Skeletal muscle tissue (tissue), 4 donors: ENCODE results near the gene FARP2. TPM values are rescaled to one million over a fixed set of nuclear protein-coding genes. Genes with fewer than 3 reads are reported as not detected.
A peak's percentile ranks its signal among the peaks of the same experiment; 100 is the strongest.

ENCODE experiments used
- H3K27ac ChIP-seq: one replicate; pipeline ENCODE4 v1.7.0; 2013; ENCODE audit warnings: mild to moderate bottlenecking, low read depth, low read length, inconsistent platforms
- H3K27me3 ChIP-seq, 3 donors: one replicate each; pipeline ENCODE4 v1.7.0; 2013; ENCODE audit warnings: low read length in 3 of 3; ENCODE audit not compliant: control insufficient read depth in 3 of 3, insufficient read depth in 3 of 3
- H3K36me3 ChIP-seq, 3 donors: one replicate each; pipeline ENCODE4 v1.7.0; 2013; ENCODE audit warnings: low read length in 3 of 3; ENCODE audit not compliant: control insufficient read depth in 3 of 3, insufficient read depth in 3 of 3
- H3K4me1 ChIP-seq, 3 donors: one replicate each; pipeline ENCODE4 v1.7.0; 2013; ENCODE audit warnings: low read length in 3 of 3, mild to moderate bottlenecking in 3 of 3; ENCODE audit not compliant: control insufficient read depth in 3 of 3, insufficient read depth in 3 of 3
- H3K4me3 ChIP-seq, 3 donors: one replicate each; pipeline ENCODE4 v1.7.0; 2013; ENCODE audit warnings: low read length in 3 of 3
- H3K9ac ChIP-seq, 3 donors: one replicate each; pipeline ENCODE4 v1.7.0; 2013; ENCODE audit warnings: low read length in 3 of 3, mild to moderate bottlenecking in 3 of 3, moderate library complexity in 2 of 3, low read depth in 1 of 3
- H3K9me3 ChIP-seq, 3 donors: one replicate each; pipeline ENCODE4 v1.7.0; 2013; ENCODE audit warnings: low read length in 3 of 3; ENCODE audit not compliant: control insufficient read depth in 3 of 3
- total RNA-seq: library from RNA; depleted of rRNA; stranded (reverse); fragments of >200 nt; gene quantifications from one replicate; pipeline ENCODE4 v1.2.3, GENCODE V29; 2014
- donor health status: Osteomylitis.

Gene FARP2
- total RNA-seq, 1 donor from 2014 or later: 21.9 TPM

DNA sequence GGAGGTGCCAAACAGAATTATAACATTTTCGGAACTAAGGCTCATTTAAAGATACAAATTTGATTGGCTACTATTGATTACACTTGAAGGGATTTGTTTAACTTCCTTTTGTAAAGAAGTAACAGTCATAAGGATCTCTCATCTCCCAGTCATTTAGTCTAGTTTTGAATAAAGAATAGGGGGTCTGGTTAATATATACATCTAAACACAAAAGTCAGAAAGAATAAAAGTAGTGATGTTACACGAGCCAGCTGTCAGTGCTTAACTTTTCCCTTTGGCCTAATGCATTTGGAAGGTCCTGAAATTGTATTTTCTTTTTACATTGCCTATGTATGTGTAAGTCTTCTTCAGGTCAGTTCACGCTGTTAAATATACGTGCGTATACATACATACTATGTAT lies 32.3 kb upstream of the FARP2 start:
- no peak overlapping the region for H3K9ac ChIP-seq
- peaks cover 25 to 35% (median 35%) of the 10 kb centered on the region in 3 donors for H3K4me1 ChIP-seq
- peaks cover 3 to 5% (median 4%) of the 10 kb centered on the region in 3 donors for H3K36me3 ChIP-seq
- H3K27me3 ChIP-seq: no peaks in the 10 kb centered on the region
- H3K27ac ChIP-seq: no peak overlapping the region
- H3K4me3 ChIP-seq: no peak overlapping the region
- H3K9me3 ChIP-seq: no peaks in the 10 kb centered on the region

DNA sequence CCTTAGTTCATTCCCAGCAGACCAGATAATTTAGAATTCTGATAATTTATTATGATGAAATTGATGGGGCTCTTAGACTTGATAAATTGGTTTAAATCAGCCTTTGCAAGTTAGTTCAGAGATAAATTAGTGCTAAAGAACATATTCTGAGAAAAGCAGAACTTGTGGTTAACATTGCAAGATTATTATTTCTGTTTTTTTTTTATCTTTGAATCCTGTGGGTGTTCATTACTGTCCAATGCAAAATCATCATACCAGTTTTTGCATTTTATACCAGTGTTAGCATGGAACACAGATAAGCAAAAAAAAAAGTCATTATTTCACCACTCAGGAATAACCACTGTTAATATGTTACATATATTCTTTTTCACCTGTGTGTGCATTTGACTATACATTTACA lies 31.3 kb upstream of the FARP2 start:
- no peaks in the 10 kb centered on the region for H3K27me3 ChIP-seq
- H3K4me3 ChIP-seq: no peak overlapping the region
- no peak overlapping the region for H3K27ac ChIP-seq
- H3K9me3 ChIP-seq: no peaks in the 10 kb centered on the region
- peaks cover 3 to 8% (median 5%) of the 10 kb centered on the region in 3 donors for H3K36me3 ChIP-seq
- H3K9ac ChIP-seq: no peak overlapping the region
- H3K4me1 ChIP-seq: peaks cover 25 to 34% (median 27%) of the 10 kb centered on the region in 3 donors

DNA sequence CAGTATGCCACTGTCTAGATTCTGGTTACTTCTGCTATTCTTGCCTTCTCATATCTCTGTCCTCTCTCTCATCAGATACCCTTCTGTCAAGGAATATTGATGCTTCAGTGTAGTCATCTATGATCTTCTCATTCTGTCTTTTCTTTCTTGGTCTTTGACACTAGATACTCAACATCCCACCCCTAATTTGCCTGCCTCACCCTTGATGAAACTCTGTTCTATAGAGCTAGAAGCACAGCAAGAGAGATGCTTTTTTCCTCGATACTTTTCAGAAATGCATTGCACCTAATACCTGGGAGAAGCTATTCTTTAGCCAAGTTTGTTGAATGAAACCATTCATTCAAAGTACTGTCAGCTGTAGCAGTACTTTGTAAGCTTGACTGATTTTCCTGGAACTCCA lies 30.8 kb upstream of the FARP2 start:
- H3K9me3 ChIP-seq: no peaks in the 10 kb centered on the region
- H3K4me1 ChIP-seq: peaks cover 22 to 30% (median 23%) of the 10 kb centered on the region in 3 donors
- no peak overlapping the region for H3K9ac ChIP-seq
- no peak overlapping the region for H3K27ac ChIP-seq
- no peak overlapping the region for H3K4me3 ChIP-seq
- no peaks in the 10 kb centered on the region for H3K27me3 ChIP-seq
- peaks cover 3 to 8% (median 5%) of the 10 kb centered on the region in 3 donors for H3K36me3 ChIP-seq

DNA sequence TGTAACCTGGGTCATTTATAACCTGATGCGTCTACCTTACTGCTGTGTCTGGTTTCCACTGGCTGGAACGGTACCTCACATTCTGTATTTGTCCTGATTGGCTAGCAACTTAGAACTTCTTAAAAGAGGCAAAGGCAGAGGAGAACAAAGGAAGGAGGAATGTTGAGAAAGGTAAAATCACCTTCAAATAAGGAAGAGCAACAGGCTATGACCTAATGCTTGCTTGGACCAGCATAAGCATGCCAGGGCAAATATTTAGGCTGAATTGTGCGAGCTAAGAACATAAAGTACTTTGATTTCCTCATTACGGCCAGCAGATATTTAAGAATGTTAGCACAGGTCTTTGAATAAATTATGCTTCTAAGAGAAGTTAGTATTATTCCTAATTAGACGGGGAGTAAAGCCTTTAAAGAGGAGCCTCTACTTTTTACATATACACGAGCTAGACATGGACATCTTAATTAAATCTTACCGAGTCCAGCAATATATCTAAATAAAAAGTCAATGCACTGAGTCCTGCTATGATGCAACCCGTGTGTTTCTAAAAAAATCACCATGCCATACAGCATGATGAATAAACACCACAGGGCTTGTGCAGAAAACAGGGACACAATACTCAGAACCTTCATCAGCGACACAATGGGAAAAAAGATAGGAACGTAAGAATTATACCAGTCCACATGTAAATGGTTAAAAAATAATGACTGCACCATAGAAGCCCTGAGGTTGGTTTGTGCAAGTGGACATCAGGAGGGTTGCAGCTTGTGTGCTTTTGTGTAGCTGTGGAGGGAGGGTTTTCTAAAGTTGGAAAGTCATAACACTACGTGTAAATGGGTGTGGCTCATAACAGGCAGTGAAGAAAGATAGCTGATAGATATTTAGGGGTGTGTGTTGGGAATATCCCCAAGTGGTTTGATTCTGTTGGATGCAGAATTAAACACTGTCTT lies 26.1 kb upstream of the FARP2 start:
- Histone ChIP-seq H3K9me3 (no peaks in the 10 kb centered on the region), H3K27ac (no peak overlapping the region), H3K9ac (no peak overlapping the region), H3K36me3 (peaks cover 7 to 12% (median 12%) of the 10 kb centered on the region in 3 donors), H3K4me3 (no peak overlapping the region), H3K27me3 (no peaks in the 10 kb centered on the region), H3K4me1 (no peaks in the 10 kb centered on the region)

DNA sequence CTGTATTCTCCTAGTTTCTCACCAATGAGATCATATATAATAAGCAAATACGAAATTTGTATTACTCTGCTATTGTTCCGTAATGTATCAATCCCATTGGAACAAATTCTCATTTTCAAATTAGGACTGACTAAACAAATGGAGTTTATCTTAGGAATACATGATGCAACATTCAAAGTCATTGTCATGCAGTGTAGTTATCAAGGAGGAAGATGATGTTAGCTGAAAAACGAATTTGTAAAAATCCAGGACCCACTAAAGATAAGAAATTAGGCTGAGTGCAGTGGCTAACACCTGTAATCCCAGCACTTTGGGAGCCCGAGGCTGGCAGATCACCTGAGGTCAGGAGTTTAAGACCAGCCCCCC lies 25.5 kb upstream of the FARP2 start:
- H3K27me3 ChIP-seq: no peaks in the 10 kb centered on the region
- H3K4me1 ChIP-seq: no peaks in the 10 kb centered on the region
- no peak overlapping the region for H3K27ac ChIP-seq
- H3K9me3 ChIP-seq: no peaks in the 10 kb centered on the region
- peaks cover 7 to 19% (median 15%) of the 10 kb centered on the region in 3 donors for H3K36me3 ChIP-seq
- no peak overlapping the region for H3K4me3 ChIP-seq
- no peak overlapping the region for H3K9ac ChIP-seq

DNA sequence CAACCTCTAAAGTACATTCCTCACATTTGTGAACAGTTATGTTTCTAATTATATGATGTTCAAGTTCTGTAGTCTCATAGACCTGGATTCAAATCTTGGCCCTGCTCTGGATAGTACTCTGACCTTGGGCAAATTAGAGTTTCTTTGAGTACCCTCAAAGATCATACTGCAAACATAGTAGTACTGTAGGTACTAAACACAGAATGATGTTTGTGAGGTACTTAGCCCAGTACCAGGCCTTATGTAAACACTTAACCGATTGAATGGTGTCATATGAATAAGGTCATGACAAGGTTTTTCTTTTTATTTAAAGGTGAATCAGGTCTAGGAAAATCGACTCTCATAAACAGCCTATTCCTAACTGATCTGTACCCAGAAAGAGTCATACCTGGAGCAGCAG lies 21.3 kb upstream of the FARP2 start:
- H3K27me3 ChIP-seq: no peaks in the 10 kb centered on the region
- H3K9ac ChIP-seq: no peak overlapping the region
- no peak overlapping the region for H3K4me3 ChIP-seq
- no peaks in the 10 kb centered on the region for H3K9me3 ChIP-seq
- H3K27ac ChIP-seq: no peak overlapping the region
- peaks cover 4 to 8% (median 7%) of the 10 kb centered on the region in 3 donors for H3K4me1 ChIP-seq
- peaks cover 9 to 43% (median 29%) of the 10 kb centered on the region in 3 donors for H3K36me3 ChIP-seq

DNA sequence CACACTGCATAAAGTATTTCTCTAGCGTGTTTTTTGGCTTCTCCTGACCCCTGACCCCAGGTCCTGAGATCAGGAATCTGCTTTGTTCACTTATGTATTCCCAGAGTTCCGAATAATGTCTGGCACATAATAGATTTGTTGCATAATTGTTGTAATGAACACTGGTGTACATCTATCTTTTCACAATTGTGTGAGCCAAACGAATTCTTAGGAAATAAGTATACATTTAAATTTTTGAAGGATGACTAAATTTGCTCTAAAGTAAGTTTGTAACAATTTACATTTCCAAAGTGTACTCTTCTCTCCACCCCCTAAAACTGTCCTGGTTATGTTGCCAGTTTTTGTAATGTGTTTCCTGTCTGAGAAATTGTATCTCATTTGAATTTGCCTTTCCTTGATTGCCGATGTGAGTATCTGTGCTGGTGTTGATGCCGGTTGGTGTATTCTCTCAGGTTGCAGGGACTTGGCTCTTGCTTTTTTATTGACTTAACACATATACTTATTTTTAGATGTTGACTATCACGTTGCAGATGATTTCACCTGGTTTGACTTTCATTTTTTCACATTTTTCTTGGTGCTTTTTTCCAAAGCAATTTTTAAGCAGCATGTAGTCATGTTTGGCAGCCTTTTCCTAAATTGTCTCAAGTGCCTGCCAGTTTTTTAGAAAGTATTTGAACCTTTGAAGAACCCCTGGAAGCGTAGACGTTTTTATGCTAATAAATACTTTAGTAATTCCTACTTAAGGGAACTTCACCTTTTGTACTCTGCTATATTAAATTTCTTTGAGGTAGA lies 16.1 kb upstream of the FARP2 start:
- Histone ChIP-seq H3K27me3 (no peaks in the 10 kb centered on the region), H3K36me3 (peaks cover 18 to 65% (median 57%) of the 10 kb centered on the region in 3 donors), H3K9ac (peak overlapping the region in 1 of 3 donors; percentile 45), H3K9me3 (no peaks in the 10 kb centered on the region), H3K27ac (peak overlapping the region; percentile 88), H3K4me1 (peaks cover 9 to 21% (median 18%) of the 10 kb centered on the region in 3 donors), H3K4me3 (no peak overlapping the region)

DNA sequence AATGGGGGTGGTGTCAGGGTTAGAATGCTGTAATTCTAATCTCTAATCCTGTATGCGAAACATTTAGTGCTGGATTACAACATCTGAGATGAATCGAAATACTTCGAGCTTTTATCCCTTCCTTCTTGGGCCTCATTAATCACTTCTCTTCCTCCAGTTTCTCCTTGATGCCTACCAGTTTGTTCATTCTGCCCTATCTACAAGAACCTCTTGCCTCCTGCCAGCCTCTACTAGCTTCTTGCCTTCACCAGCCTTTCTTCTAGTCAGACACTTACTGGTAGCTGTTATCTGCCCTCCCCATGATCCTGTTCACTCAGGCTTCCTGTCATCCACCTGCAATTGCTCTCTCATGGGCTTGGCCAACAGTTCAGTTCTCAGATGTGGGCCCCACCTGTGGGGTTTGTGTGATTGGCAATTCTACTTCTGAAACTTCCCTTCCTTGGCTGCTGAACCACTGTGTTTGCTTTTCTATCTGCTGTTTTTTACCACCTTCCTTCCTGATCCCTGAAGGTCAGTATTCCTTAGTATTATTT lies 15.4 kb upstream of the FARP2 start:
- Histone ChIP-seq H3K4me3 (no peak overlapping the region), H3K36me3 (peaks cover 24 to 64% (median 60%) of the 10 kb centered on the region in 3 donors), H3K4me1 (peaks cover 9 to 21% (median 18%) of the 10 kb centered on the region in 3 donors), H3K27me3 (no peaks in the 10 kb centered on the region), H3K9ac (peak overlapping the region in 1 of 3 donors; percentile 45), H3K27ac (peak overlapping the region; percentile 88), H3K9me3 (no peaks in the 10 kb centered on the region)

DNA sequence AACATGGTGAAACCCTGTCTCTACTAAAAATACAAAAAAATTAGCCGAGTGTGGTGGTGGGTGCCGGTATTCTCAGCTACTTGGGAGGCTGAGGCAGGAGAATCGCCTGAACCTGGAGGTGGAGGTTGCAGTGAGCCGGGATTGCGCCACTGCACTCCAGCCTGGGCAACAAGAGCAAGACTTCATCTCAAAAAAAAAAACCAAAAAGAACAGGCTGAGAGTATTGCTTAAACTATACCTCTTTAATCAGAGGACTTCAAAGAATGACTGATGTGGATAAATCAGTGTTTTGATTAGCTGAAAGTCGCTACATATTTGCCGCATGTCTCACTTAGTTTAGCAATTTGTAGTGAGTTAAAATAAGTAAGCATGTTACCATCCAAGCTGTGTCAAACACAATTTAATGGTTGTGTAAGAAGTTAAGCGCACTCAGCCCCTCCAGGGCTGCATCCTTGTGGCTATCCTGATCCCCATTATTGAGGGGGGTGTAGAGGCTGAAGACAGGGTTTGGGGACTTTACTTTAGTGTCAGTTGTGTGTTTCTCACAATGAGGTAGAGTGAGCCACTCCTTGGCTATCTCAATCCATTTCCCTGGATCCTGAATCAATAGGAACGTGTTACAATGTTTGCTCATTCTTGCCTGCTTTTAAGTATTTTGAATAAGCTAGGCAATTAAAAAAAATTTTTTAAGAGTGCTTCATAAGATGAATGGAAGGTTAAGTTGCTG lies 11.0 kb upstream of the FARP2 start:
- no peak overlapping the region for H3K9ac ChIP-seq
- no peak overlapping the region for H3K4me3 ChIP-seq
- no peaks in the 10 kb centered on the region for H3K27me3 ChIP-seq
- H3K4me1 ChIP-seq: peaks cover 5 to 10% (median 8%) of the 10 kb centered on the region in 3 donors
- no peak overlapping the region for H3K27ac ChIP-seq
- H3K36me3 ChIP-seq: peaks cover 51 to 75% (median 69%) of the 10 kb centered on the region in 3 donors
- no peaks in the 10 kb centered on the region for H3K9me3 ChIP-seq
